Mucosa of descending colon (tissue), 3 donors: Measurements from ENCODE around the gene IGLL5. TPM values are rescaled to one million over a fixed set of nuclear protein-coding genes. Genes with fewer than 3 reads are reported as not detected.

ENCODE experiments used
- ATAC-seq: fragments of 200-7000 bp; cut with Tn5 transposase; one replicate; pipeline ENCODE4 v1.9.1; 2020; ENCODE audit warnings: mild to moderate bottlenecking, moderate library complexity
- DNase-seq, 3 donors: peaks; one replicate each; pipeline ENCODE4 v3.0.0-alpha.2; 2020
- H3K36me3 ChIP-seq: fragments of 200-600 bp; one replicate; pipeline ENCODE4 v1.8.0; 2021; ENCODE audit warnings: low read depth, mild to moderate bottlenecking
- H3K4me1 ChIP-seq: fragments of 200-600 bp; one replicate; pipeline ENCODE4 v1.8.0; 2021; ENCODE audit warnings: low read depth, mild to moderate bottlenecking
- H3K4me3 ChIP-seq: fragments of 200-600 bp; one replicate; pipeline ENCODE4 v1.8.0; 2021; ENCODE audit warnings: mild to moderate bottlenecking
- H3K9me3 ChIP-seq: fragments of 200-600 bp; one replicate; pipeline ENCODE4 v1.8.0; 2021; ENCODE audit warnings: mild to moderate bottlenecking
- intact Hi-C, 2 donors: fragments of 100-400 bp; cut with DNase I in 1 of 2; cut with micrococcal nuclease in 1 of 2; formaldehyde crosslinking; loops; one replicate each; pipeline versions ENCODE4 v1.11.0 to v1.11.1; 2022; cut with DNase I, micrococcal nuclease
- total RNA-seq, 3 donors: library from RNA; stranded (reverse); fragmentation: NEBNext Ultra II Directional in 2 of 3; extraction: Animal tissue kit (Norgen Biotek cat#: 25700) in 2 of 3; gene quantifications; one replicate each; pipeline versions ENCODE4 v1.2.1 to v1.2.4, GENCODE V29; 2021 to 2023
- TF ChIP-seq, protein P1 (sequence below): fragments of 200-600 bp; IDR thresholded peaks from one replicate; pipeline ENCODE4 v1.8.0; 2022; ENCODE audit warnings: antibody characterized with exemption, mild to moderate bottlenecking
- donor health status: DM: no; HTN: no; CAD: no; lungs with moderate emphysema.
- donor health status: DM: no; HTN: no; CAD: no.
- donor health status: DM: no; HTN: yes; CAD: no.

IGLL5 gene
- total RNA-seq, 3 donors from 2014 or later = 14.1 to 32.8 (median 16.1) TPM

- no peak overlapping the region for H3K4me3 ChIP-seq
- no peaks in the 10 kb centered on the region for H3K36me3 ChIP-seq
- H3K9me3 ChIP-seq = no peaks in the 10 kb centered on the region
- no peaks in the 10 kb centered on the region for H3K4me1 ChIP-seq
- ATAC-seq (no peak), DNase-seq (no peak)
- intact Hi-C loops = no loop called here
- TF ChIP-seq, protein P1, sequence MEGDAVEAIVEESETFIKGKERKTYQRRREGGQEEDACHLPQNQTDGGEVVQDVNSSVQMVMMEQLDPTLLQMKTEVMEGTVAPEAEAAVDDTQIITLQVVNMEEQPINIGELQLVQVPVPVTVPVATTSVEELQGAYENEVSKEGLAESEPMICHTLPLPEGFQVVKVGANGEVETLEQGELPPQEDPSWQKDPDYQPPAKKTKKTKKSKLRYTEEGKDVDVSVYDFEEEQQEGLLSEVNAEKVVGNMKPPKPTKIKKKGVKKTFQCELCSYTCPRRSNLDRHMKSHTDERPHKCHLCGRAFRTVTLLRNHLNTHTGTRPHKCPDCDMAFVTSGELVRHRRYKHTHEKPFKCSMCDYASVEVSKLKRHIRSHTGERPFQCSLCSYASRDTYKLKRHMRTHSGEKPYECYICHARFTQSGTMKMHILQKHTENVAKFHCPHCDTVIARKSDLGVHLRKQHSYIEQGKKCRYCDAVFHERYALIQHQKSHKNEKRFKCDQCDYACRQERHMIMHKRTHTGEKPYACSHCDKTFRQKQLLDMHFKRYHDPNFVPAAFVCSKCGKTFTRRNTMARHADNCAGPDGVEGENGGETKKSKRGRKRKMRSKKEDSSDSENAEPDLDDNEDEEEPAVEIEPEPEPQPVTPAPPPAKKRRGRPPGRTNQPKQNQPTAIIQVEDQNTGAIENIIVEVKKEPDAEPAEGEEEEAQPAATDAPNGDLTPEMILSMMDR = no peak
Observed at GRCh38 chr22:22933100-22933806, 45.6 kb downstream of the IGLL5 start.

- intact Hi-C loops = no loop called here
- ATAC-seq (no peak), DNase-seq (no peak)
- no peaks in the 10 kb centered on the region for H3K36me3 ChIP-seq
- H3K4me3 ChIP-seq = no peak overlapping the region
- no peaks in the 10 kb centered on the region for H3K4me1 ChIP-seq
- H3K9me3 ChIP-seq = no peaks in the 10 kb centered on the region
- TF ChIP-seq, protein P1 = no peak
Observed at GRCh38 chr22:22933807-22934542, 46.4 kb downstream of the IGLL5 start.

GRCh38 chr22:22934543-22935055, 47.0 kb downstream of the IGLL5 start:
- TF ChIP-seq, protein P1 = no peak
- ATAC-seq (no peak), DNase-seq (peak in 1 of 3 donors; percentile 7)
- no peaks in the 10 kb centered on the region for H3K4me1 ChIP-seq
- no peaks in the 10 kb centered on the region for H3K9me3 ChIP-seq
- no peak overlapping the region for H3K4me3 ChIP-seq
- no peaks in the 10 kb centered on the region for H3K36me3 ChIP-seq
- intact Hi-C loops = no loop called here

GRCh38 chr22:22935056-22935545, 47.5 kb downstream of the IGLL5 start:
- DNase-seq (peak in 1 of 3 donors; percentile 18), ATAC-seq (peak; percentile 3)
- Histone ChIP-seq H3K4me1 (no peaks in the 10 kb centered on the region), H3K4me3 (no peak overlapping the region), H3K9me3 (no peaks in the 10 kb centered on the region), H3K36me3 (no peaks in the 10 kb centered on the region)
- intact Hi-C loops = no loop called here
- TF ChIP-seq, protein P1 = no peak

DNA sequence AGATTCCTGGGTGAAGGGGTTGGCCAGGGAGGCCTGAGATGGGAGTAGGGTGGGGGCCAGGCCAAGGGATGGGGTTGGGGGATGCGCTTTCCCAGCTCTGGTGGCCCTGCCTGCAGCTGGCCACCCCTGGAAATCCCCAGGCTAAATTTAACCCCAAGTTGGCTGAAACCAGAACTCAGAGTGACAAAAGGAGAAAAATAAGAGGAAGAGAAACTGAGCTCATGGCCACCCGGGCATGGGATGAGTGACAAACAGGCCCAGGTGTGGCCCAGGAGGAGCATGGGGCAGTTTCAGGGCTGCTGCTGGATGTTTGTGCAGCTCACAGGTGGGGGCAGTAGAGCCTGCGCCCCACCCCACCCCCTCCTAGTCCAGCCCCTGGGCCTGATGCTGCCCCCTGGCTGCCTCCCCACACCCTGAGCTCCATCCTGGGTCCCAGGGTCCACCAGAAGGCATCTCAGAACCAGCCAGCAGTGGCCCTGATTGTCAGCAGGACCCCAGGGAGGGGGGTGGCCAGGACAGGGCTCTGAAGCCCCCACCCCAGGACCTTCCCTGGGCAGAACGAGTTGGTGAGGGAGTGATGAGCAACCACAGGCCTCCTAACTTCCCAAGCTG, 48.0 kb downstream of the IGLL5 start:
- H3K36me3 ChIP-seq = no peaks in the 10 kb centered on the region
- intact Hi-C loops = no loop called here
- DNase-seq (peak; percentile 25 to 80 (median 36)), ATAC-seq (peak; percentile 82)
- no peaks in the 10 kb centered on the region for H3K9me3 ChIP-seq
- H3K4me3 ChIP-seq = no peak overlapping the region
- no peaks in the 10 kb centered on the region for H3K4me1 ChIP-seq
- TF ChIP-seq, protein P1 = no peak
